Measurements from ENCODE around the gene DCLK2. TPM values are rescaled to one million over a fixed set of nuclear protein-coding genes. Genes with fewer than 3 reads are reported as not detected.

The DCLK2 gene
- total RNA-seq, 1 experiment from 2014 or later: 2.9 TPM

- TF ChIP-seq CTCF (IDR thresholded peaks at IDR 0.05; ENCODE audit: insufficient read depth in 1 of 2, low read depth in 1 of 2, low read length in 1 of 2, severe bottlenecking in 1 of 2, unreplicated experiment in 1 of 2): no peak
- no peak overlapping the region for H3K4me3 ChIP-seq (ENCODE audit: low read depth, low read length)
- no peaks in the 10 kb centered on the region for H3K27me3 Mint-ChIP-seq (ENCODE audit: insufficient read depth, unreplicated experiment)
- peaks cover 7% of the 10 kb centered on the region for H3K4me1 ChIP-seq
- intact Hi-C loops (cut with micrococcal nuclease; ENCODE audit: unreplicated experiment): no loop called here
- ChIA-PET POLR2A (no interaction called here), CTCF (interaction anchor here (2.1 kb wide), 1 partner anchor 201 kb away, joined by 14 read pairs; no protein-coding TSS in a partner anchor)
- H3K36me3 Mint-ChIP-seq (ENCODE audit: insufficient read depth, unreplicated experiment): peaks cover 10% of the 10 kb centered on the region
- no peaks in the 10 kb centered on the region for H3K36me3 ChIP-seq (ENCODE audit: control insufficient read depth, insufficient read depth, low read length)
- H3K9me3 Mint-ChIP-seq (ENCODE audit: unreplicated experiment): no peaks in the 10 kb centered on the region
- no peaks in the 10 kb centered on the region for H3K27me3 ChIP-seq (replicated peaks; ENCODE audit: control insufficient read depth, insufficient read depth, low read length)
- no peaks in the 10 kb centered on the region for H3K4me1 Mint-ChIP-seq (ENCODE audit: low read depth, unreplicated experiment)
- H3K27ac Mint-ChIP-seq (ENCODE audit: unreplicated experiment): no peak overlapping the region
- DNase-seq: no peak
- no peaks in the 10 kb centered on the region for H3K9me3 ChIP-seq
- no peak overlapping the region for H3K4me3 Mint-ChIP-seq (ENCODE audit: unreplicated experiment)
- no TSS peak for BruUV-seq (replicated peaks)
Measured at GRCh38 chr4:150211016-150211415, 132.8 kb downstream of the DCLK2 start.

- no peaks in the 10 kb centered on the region for H3K9me3 Mint-ChIP-seq (ENCODE audit: unreplicated experiment)
- TF ChIP-seq CTCF (IDR thresholded peaks at IDR 0.05; ENCODE audit: insufficient read depth in 1 of 2, low read depth in 1 of 2, low read length in 1 of 2, severe bottlenecking in 1 of 2, unreplicated experiment in 1 of 2): no peak
- Histone ChIP-seq H3K4me1 (peaks cover 16% of the 10 kb centered on the region), H3K4me3 (ENCODE audit: low read depth, low read length) (no peak overlapping the region), H3K9me3 (no peaks in the 10 kb centered on the region), H3K36me3 (ENCODE audit: control insufficient read depth, insufficient read depth, low read length) (no peaks in the 10 kb centered on the region), H3K27me3 (replicated peaks; ENCODE audit: control insufficient read depth, insufficient read depth, low read length) (no peaks in the 10 kb centered on the region)
- H3K27me3 Mint-ChIP-seq (ENCODE audit: insufficient read depth, unreplicated experiment): no peaks in the 10 kb centered on the region
- no peak overlapping the region for H3K4me3 Mint-ChIP-seq (ENCODE audit: unreplicated experiment)
- ChIA-PET CTCF (no interaction called here), POLR2A (no interaction called here)
- no peak overlapping the region for H3K27ac Mint-ChIP-seq (ENCODE audit: unreplicated experiment)
- no peaks in the 10 kb centered on the region for H3K4me1 Mint-ChIP-seq (ENCODE audit: low read depth, unreplicated experiment)
- H3K36me3 Mint-ChIP-seq (ENCODE audit: insufficient read depth, unreplicated experiment): peaks cover 10% of the 10 kb centered on the region
- intact Hi-C loops (cut with micrococcal nuclease; ENCODE audit: unreplicated experiment): no loop called here
- no TSS peak for BruUV-seq (replicated peaks)
- no peak for DNase-seq
Measured at GRCh38 chr4:150211799-150212445, 133.7 kb downstream of the DCLK2 start.

GRCh38 chr4:150212485-150212884, 134.2 kb downstream of the DCLK2 start:
- peaks cover 10% of the 10 kb centered on the region for H3K36me3 Mint-ChIP-seq (ENCODE audit: insufficient read depth, unreplicated experiment)
- H3K9me3 Mint-ChIP-seq (ENCODE audit: unreplicated experiment): no peaks in the 10 kb centered on the region
- H3K4me1 Mint-ChIP-seq (ENCODE audit: low read depth, unreplicated experiment): no peaks in the 10 kb centered on the region
- no TSS peak for BruUV-seq (replicated peaks)
- no peaks in the 10 kb centered on the region for H3K27me3 Mint-ChIP-seq (ENCODE audit: insufficient read depth, unreplicated experiment)
- Histone ChIP-seq H3K4me1 (peaks cover 16% of the 10 kb centered on the region), H3K9me3 (no peaks in the 10 kb centered on the region), H3K36me3 (ENCODE audit: control insufficient read depth, insufficient read depth, low read length) (no peaks in the 10 kb centered on the region), H3K27me3 (replicated peaks; ENCODE audit: control insufficient read depth, insufficient read depth, low read length) (no peaks in the 10 kb centered on the region), H3K4me3 (ENCODE audit: low read depth, low read length) (no peak overlapping the region)
- DNase-seq: no peak
- no peak overlapping the region for H3K4me3 Mint-ChIP-seq (ENCODE audit: unreplicated experiment)
- POLR2A ChIA-PET: no interaction called here
- intact Hi-C loops (cut with micrococcal nuclease; ENCODE audit: unreplicated experiment): no loop called here
- no peak overlapping the region for H3K27ac Mint-ChIP-seq (ENCODE audit: unreplicated experiment)
- CTCF ChIA-PET: no interaction called here
- no peak for TF ChIP-seq CTCF (IDR thresholded peaks at IDR 0.05; ENCODE audit: insufficient read depth in 1 of 2, low read depth in 1 of 2, low read length in 1 of 2, severe bottlenecking in 1 of 2, unreplicated experiment in 1 of 2)
